Hepatocyte (in vitro differentiated cells): ENCODE measurements around the gene VWA5B1. TPM values are rescaled to one million over a fixed set of nuclear protein-coding genes. Genes with fewer than 3 reads are reported as not detected.
A peak's percentile ranks its signal among the peaks of the same experiment; 100 is the strongest.

ENCODE experiments used
- DNase-seq: peaks from one replicate; pipeline ENCODE4 v3.0.0-alpha.2; 2016; ENCODE audit warnings: low spot score
- H2AFZ ChIP-seq: fragments of 200-600 bp; sonication (generic); 2 replicates; pipeline ENCODE4 v1.6.0; 2016; ENCODE audit warnings: antibody characterized with exemption, mild to moderate bottlenecking
- H3K27ac ChIP-seq: fragments of 200-600 bp; sonication (generic); 2 replicates; pipeline ENCODE4 v1.5.1; 2016; ENCODE audit warnings: mild to moderate bottlenecking
- H3K27me3 ChIP-seq: fragments of 200-600 bp; sonication (generic); 2 replicates; pipeline ENCODE4 v1.6.1; 2016
- H3K36me3 ChIP-seq: fragments of 200-600 bp; sonication (generic); replicated peaks from 2 replicates; pipeline ENCODE4 v1.5.1; 2016; ENCODE audit warnings: low read depth; ENCODE audit not compliant: insufficient read depth
- H3K4me1 ChIP-seq: fragments of 200-600 bp; sonication (generic); 2 replicates; pipeline ENCODE4 v1.5.1; 2016; ENCODE audit warnings: mild to moderate bottlenecking, moderate library complexity; ENCODE audit not compliant: insufficient read depth
- H3K4me2 ChIP-seq: fragments of 200-600 bp; sonication (generic); 2 replicates; pipeline ENCODE4 v1.6.0; 2016
- H3K4me3 ChIP-seq: fragments of 200-600 bp; sonication (generic); 2 replicates; pipeline ENCODE4 v1.5.1; 2016; ENCODE audit warnings: mild to moderate bottlenecking
- H3K79me2 ChIP-seq: fragments of 200-600 bp; sonication (generic); 2 replicates; pipeline ENCODE4 v1.6.0; 2017; ENCODE audit warnings: mild to moderate bottlenecking
- H3K9me2 ChIP-seq: fragments of 200-600 bp; sonication (generic); replicated peaks from 2 replicates; pipeline ENCODE4 v1.6.0; 2017; ENCODE audit warnings: mild to moderate bottlenecking; ENCODE audit not compliant: insufficient read depth
- H3K9me3 ChIP-seq: fragments of 200-600 bp; sonication (generic); 2 replicates; pipeline ENCODE4 v1.5.1; 2016; ENCODE audit warnings: low read depth, mild to moderate bottlenecking
- H4K20me1 ChIP-seq: fragments of 200-600 bp; sonication (generic); 2 replicates; pipeline ENCODE4 v1.6.0; 2016; ENCODE audit warnings: mild to moderate bottlenecking; ENCODE audit not compliant: insufficient read depth, poor library complexity, severe bottlenecking
- EZH2 ChIP-seq: fragments of 200-600 bp; sonication (generic); IDR thresholded peaks from 2 replicates; pipeline ENCODE4 v1.6.1; 2016; ENCODE audit warnings: antibody characterized with exemption, mild to moderate bottlenecking, borderline replicate concordance
- EZH2phosphoT487 ChIP-seq: fragments of 200-600 bp; sonication (generic); IDR thresholded peaks from one replicate; pipeline ENCODE4 v1.6.1; 2018; ENCODE audit warnings: antibody characterized with exemption, mild to moderate bottlenecking, low read depth, moderate library complexity; ENCODE audit not compliant: unreplicated experiment, severe bottlenecking
- WGBS: methylation state at CpG from one replicate; pipeline ENCODE4 v1.1.6; 2016; ENCODE audit warnings: low lambda C conversion rate; ENCODE audit errors: missing lambda C conversion rate; 5-methylcytosine and 5-hydroxymethylcytosine counted together
- polyA plus RNA-seq: library from polyadenylated mRNA; unstranded; fragments of >200 nt; fragmentation: Nextera tagmentation; extraction: Ambion mirVana; gene quantifications from 2 replicates; pipeline ENCODE4 v1.2.1, GENCODE V29; 2016
- total RNA-seq: library from RNA; depleted of rRNA; stranded (reverse); fragments of >200 nt; gene quantifications from 2 replicates; pipeline ENCODE4 v1.2.3, GENCODE V29; 2014
- TF ChIP-seq, protein P1 (sequence below): fragments of 200-600 bp; sonication (generic); IDR thresholded peaks from 2 replicates; pipeline ENCODE4 v1.5.1; 2016; ENCODE audit warnings: antibody characterized with exemption, mild to moderate bottlenecking; ENCODE audit not compliant: poor library complexity

VWA5B1 gene
- total and polyA plus RNA-seq, 2 experiments from 2014 or later: 0.33 to 0.35 TPM

DNA sequence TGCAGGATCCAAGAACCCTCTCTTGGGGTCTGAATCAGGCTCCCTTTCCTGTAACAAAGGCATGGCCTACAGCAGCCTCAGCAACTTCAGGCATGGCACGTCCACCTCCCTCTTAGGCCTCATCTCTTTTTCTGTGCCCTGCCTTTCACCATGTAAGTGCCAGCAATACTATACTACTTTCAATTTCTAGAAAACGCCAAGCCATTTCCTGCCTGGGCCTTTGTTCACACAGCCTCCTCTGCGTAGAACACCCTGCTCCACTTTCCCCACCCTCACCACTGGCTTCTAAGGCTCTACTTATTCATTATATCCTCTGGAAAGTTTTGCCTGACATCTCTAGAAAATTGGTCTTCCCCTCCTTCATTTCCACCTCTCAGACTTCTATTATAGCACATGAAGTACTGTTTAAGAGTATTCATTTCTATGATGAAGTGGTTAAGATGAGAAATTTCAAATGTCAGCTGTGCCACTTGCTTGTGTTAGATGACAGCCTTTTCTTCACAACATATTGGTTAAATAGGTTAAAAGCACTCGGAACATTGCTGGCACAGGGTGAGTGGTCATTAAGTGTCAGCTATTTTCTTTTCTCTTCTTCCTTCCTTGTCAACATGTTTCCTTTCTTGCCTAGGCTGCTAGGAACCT lies 41.6 kb upstream of the VWA5B1 start:
- H3K4me3 ChIP-seq: no peak overlapping the region
- no peaks in the 10 kb centered on the region for H3K9me3 ChIP-seq
- no peaks in the 10 kb centered on the region for H4K20me1 ChIP-seq
- H3K36me3 ChIP-seq: no peaks in the 10 kb centered on the region
- TF ChIP-seq, protein P1, sequence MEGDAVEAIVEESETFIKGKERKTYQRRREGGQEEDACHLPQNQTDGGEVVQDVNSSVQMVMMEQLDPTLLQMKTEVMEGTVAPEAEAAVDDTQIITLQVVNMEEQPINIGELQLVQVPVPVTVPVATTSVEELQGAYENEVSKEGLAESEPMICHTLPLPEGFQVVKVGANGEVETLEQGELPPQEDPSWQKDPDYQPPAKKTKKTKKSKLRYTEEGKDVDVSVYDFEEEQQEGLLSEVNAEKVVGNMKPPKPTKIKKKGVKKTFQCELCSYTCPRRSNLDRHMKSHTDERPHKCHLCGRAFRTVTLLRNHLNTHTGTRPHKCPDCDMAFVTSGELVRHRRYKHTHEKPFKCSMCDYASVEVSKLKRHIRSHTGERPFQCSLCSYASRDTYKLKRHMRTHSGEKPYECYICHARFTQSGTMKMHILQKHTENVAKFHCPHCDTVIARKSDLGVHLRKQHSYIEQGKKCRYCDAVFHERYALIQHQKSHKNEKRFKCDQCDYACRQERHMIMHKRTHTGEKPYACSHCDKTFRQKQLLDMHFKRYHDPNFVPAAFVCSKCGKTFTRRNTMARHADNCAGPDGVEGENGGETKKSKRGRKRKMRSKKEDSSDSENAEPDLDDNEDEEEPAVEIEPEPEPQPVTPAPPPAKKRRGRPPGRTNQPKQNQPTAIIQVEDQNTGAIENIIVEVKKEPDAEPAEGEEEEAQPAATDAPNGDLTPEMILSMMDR: no peak
- no peak for TF ChIP-seq EZH2phosphoT487
- no peak for TF ChIP-seq EZH2
- DNase-seq: no peak
- no peaks in the 10 kb centered on the region for H3K9me2 ChIP-seq
- no peak overlapping the region for H2AFZ ChIP-seq
- H3K79me2 ChIP-seq: no peaks in the 10 kb centered on the region
- H3K4me1 ChIP-seq: peaks cover 12% of the 10 kb centered on the region
- 94% methylated on average over 4 of the region's 4 CpGs for WGBS
- peak overlapping the region; percentile 85 for H3K27ac ChIP-seq
- peak overlapping the region; percentile 63 for H3K4me2 ChIP-seq
- H3K27me3 ChIP-seq: peaks cover 2% of the 10 kb centered on the region

DNA sequence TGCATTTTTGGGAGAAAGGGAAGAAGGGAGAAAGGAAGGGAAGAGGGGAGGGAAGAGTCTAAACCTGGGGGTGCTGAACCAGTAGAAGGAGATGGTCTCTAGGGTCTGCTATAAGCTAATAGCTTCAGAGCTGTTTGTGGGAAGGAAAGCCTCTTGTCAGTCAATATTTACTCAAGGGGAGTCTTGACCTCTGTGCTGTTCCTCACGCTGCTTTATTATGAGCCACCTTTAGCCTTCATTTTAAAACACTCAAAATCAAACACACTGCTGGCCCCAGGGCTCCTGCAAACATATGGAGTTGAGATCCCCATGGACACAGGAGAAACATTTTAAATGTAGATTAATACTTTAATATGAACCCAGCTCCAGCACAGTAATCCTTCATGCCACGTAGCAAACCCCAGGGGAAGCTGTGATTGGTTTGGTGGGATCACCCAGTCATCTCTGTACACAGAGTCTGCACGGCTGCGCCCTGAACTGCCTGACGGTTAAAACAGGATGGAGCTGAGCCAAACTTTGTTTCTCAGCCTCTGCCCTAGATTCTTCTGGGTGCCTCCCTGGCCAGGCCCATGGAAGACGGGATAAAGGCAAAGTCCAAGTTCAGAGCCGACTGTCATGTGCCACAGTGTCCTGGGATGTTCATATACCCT lies 40.2 kb upstream of the VWA5B1 start:
- TF ChIP-seq, protein P1: no peak
- Histone ChIP-seq H2AFZ (no peak overlapping the region), H3K27me3 (peaks cover 2% of the 10 kb centered on the region), H3K4me2 (peak overlapping the region; percentile 63), H3K79me2 (no peaks in the 10 kb centered on the region), H3K36me3 (no peaks in the 10 kb centered on the region), H3K9me3 (no peaks in the 10 kb centered on the region), H3K4me3 (no peak overlapping the region), H3K4me1 (peaks cover 12% of the 10 kb centered on the region), H4K20me1 (no peaks in the 10 kb centered on the region), H3K27ac (peak overlapping the region; percentile 85), H3K9me2 (no peaks in the 10 kb centered on the region)
- DNase-seq: peak; percentile 88
- WGBS: 28% methylated on average over 7 of the region's 7 CpGs

DNA sequence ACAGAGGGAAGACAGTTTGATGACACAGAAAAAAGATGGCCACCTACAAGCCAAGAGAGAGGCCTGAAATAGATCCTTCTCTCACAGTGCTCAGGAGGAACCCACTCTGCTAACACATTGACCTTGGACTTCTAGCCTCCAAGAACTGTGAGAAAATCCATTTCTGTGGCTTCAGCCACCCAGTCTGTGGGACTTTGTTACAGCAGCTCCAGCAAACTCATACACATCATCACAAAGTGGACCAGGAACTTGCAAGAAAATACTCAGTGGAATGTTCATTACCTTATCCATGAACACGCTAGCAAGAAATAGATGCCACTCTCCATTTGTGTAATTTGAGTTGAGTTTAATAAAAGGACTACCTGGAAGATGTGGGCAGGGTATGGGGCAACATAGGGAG lies 38.1 kb upstream of the VWA5B1 start:
- H3K27me3 ChIP-seq: peaks cover 2% of the 10 kb centered on the region
- DNase-seq: no peak
- no peak overlapping the region for H2AFZ ChIP-seq
- H3K4me2 ChIP-seq: no peak overlapping the region
- H3K4me1 ChIP-seq: peaks cover 12% of the 10 kb centered on the region
- no peaks in the 10 kb centered on the region for H3K79me2 ChIP-seq
- peak overlapping the region; percentile 85 for H3K27ac ChIP-seq
- WGBS: 96% methylated on average over 1 of the region's 1 CpG
- H3K4me3 ChIP-seq: no peak overlapping the region
- no peaks in the 10 kb centered on the region for H4K20me1 ChIP-seq
- no peaks in the 10 kb centered on the region for H3K9me2 ChIP-seq
- no peaks in the 10 kb centered on the region for H3K9me3 ChIP-seq
- no peaks in the 10 kb centered on the region for H3K36me3 ChIP-seq
- TF ChIP-seq, protein P1: no peak
- TF ChIP-seq EZH2 (no peak), EZH2phosphoT487 (no peak)
